GM18526 (cell line): ENCODE measurements around the gene TRNAU1AP.

Experiments
- POLR2A ChIP-seq: IDR thresholded peaks from 3 replicates; pipeline ENCODE4 v1.6.1; 2011; ENCODE audit not compliant: insufficient read length; ENCODE audit errors: extremely low read depth

The TRNAU1AP gene

GRCh38 chr1:28592321-28593071 lies 39.6 kb downstream of the TRNAU1AP start:
- no peak for TF ChIP-seq POLR2A

DNA sequence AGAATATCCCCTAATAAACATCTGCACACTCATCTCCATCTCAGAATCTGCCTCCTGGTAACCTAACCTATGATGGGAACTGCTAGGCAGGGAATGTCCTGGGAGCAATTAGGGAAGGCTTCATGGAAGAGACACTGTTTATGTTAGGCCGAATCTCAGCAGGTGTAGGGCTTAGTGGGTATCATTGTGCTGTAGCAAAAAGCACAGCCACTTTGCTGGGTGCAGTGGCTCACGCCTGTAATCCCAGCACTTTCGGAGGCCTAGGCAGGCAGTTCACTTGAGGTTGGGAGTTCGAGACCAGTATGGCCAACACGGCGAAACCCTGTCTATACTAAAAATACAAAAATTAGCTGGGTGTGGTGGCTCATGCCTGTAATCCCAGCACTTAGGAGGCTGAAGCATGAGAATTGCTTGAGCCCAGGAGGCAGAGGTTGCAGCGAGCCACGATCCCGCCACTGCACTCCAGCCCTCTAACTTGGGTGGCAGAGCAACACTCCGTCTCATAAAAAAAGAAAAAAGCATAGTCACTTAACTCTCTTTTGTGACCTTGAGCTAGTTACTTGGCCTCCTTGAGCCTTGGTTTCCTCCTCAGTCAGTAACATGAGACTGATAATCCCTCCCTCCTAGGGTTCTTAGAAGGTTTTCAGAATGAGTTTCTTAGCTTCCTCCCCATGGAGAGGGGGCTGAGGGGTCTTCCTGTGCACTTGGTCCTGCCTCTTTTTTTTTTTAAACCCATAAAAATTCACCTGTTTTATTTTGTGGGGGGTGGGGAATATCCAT lies 42.7 kb downstream of the TRNAU1AP start:
- no peak for TF ChIP-seq POLR2A

- TF ChIP-seq POLR2A: no peak
Observed at GRCh38 chr1:28601696-28602095, 48.8 kb downstream of the TRNAU1AP start.

- TF ChIP-seq POLR2A: no peak
Observed at GRCh38 chr1:28602536-28603439, 49.9 kb downstream of the TRNAU1AP start.

DNA sequence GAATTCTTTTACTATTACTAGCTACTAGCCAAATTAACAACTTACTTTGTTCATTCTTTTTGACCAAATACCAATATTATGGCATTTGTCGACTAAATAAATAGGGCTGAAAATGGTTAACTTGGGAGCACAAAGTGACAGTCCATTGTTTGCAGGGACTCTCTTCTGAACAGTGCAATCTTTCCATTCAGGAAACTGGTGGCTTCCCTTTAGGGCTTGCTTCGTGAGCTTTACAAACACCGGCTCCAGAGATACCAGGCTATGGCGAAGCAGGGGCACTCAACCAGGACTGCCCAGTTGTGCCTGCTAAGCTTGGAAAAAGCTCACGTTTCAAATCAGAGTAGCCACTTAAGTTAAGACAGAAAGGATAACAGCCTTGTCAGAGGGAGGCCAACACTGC lies 51.5 kb downstream of the TRNAU1AP start:
- TF ChIP-seq POLR2A: no peak

- TF ChIP-seq POLR2A: no peak
Observed at GRCh38 chr1:28604962-28605361, 52.1 kb downstream of the TRNAU1AP start.

GRCh38 chr1:28606771-28607170 lies 53.9 kb downstream of the TRNAU1AP start:
- TF ChIP-seq POLR2A: no peak

DNA sequence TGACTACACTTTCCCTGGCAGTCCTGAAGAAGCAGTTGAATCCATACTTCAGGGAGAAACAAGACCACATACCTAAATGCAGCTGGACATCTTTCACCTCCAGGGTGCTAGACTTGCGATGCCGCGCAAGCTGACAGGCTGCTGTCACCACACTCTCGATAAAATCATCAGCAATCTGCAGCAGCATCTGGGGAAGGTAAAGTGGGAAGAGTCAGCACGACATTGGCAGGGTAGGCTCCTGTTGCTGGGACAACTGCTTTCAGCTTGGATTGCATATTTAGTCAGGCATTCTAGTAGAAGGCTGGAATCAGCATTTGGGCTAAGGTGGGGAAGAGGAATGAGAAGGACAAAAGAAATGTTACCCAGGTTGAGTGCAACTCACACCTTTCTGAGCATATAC lies 60.3 kb downstream of the TRNAU1AP start:
- no peak for TF ChIP-seq POLR2A
